Type B pancreatic cell (in vitro differentiated cells): ENCODE results near the gene CFAP74. TPM values are rescaled to one million over a fixed set of nuclear protein-coding genes. Genes with fewer than 3 reads are reported as not detected.

Experiments
- DNase-seq: peaks from one replicate; pipeline ENCODE4 v3.0.0; 2021; ENCODE audit warnings: mixed read lengths; ENCODE audit not compliant: unreplicated experiment; ENCODE audit errors: extremely low spot score
- H3K27ac Mint-ChIP-seq: 2 replicates; pipeline ENCODE4 v1.8.0; 2021; ENCODE audit warnings: mild to moderate bottlenecking, mixed read lengths
- H3K27me3 Mint-ChIP-seq: 2 replicates; pipeline ENCODE4 v1.8.0; 2021; ENCODE audit warnings: mixed read lengths
- H3K36me3 Mint-ChIP-seq: 2 replicates; pipeline ENCODE4 v1.8.0; 2021; ENCODE audit warnings: mixed read lengths
- H3K4me1 Mint-ChIP-seq: one replicate; pipeline ENCODE4 v1.8.0; 2021; ENCODE audit warnings: mixed read lengths; ENCODE audit not compliant: unreplicated experiment
- H3K4me3 Mint-ChIP-seq: 2 replicates; pipeline ENCODE4 v1.8.0; 2021; ENCODE audit warnings: mild to moderate bottlenecking, mixed read lengths
- H3K9me3 Mint-ChIP-seq: 2 replicates; pipeline ENCODE4 v1.8.0; 2021; ENCODE audit warnings: mixed read lengths
- total RNA-seq: library from RNA; stranded (reverse); gene quantifications from 2 replicates; pipeline ENCODE4 v1.2.1, GENCODE V29; 2021; ENCODE audit warnings: low replicate concordance
- TF ChIP-seq, protein P1 (sequence below): fragments of 200-600 bp; sonication (generic); conservative IDR thresholded peaks from 2 replicates; pipeline ENCODE4 v1.5.0; 2021; ENCODE audit warnings: antibody characterized with exemption, mild to moderate bottlenecking

The CFAP74 gene
- total RNA-seq, 1 donor from 2014 or later, result 1.5 TPM

- no peak overlapping the region for H3K27ac Mint-ChIP-seq
Observed at GRCh38 chr1:1943834-1944570, 59.6 kb downstream of the CFAP74 start.

DNA sequence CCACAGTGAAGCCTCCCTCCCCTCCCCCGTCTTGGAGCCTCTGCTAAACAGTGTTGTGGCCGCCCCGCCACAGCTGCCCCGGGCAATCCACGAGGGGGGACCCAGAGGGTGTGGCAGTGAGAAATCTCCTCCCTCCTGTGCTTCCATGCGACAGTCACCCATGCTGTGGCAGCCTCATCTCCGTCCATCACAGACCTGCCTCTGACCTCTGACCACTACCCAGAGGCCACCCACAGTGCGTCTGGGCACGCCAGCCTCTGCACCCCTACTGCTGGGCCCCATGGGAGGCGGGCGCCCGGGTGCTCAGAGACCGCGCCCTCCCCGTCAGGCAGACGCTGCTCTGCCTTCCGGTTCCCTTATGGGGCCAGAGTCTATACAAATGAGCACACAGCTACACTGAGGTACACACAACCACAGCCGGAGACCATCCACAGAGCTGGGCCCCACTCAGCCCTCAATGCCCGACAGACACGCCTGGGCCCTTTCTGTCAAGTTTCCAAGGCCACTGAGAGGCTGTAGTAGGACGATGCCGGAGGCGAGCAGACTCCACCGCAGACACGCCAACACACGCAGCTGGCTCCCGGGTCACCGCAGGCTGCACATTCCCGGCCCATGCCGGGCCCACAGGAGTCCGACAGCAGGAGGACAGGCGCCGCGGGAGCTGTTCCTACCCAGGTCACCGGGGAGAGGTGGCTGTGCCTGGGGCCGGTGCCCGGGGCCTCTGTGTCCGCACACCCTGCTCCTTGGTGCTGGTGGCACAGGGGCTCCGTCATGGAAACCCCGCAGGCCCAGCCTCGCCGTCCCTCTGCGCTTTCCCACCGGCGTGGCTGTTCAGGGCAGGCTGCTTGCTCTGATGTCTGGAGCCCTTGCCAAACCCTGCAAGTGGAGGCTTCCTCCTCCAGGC is 60.6 kb downstream of the CFAP74 start:
- TF ChIP-seq, protein P1, sequence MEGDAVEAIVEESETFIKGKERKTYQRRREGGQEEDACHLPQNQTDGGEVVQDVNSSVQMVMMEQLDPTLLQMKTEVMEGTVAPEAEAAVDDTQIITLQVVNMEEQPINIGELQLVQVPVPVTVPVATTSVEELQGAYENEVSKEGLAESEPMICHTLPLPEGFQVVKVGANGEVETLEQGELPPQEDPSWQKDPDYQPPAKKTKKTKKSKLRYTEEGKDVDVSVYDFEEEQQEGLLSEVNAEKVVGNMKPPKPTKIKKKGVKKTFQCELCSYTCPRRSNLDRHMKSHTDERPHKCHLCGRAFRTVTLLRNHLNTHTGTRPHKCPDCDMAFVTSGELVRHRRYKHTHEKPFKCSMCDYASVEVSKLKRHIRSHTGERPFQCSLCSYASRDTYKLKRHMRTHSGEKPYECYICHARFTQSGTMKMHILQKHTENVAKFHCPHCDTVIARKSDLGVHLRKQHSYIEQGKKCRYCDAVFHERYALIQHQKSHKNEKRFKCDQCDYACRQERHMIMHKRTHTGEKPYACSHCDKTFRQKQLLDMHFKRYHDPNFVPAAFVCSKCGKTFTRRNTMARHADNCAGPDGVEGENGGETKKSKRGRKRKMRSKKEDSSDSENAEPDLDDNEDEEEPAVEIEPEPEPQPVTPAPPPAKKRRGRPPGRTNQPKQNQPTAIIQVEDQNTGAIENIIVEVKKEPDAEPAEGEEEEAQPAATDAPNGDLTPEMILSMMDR, result no peak
- peaks cover 4% of the 10 kb centered on the region for H3K4me1 Mint-ChIP-seq
- peaks cover 3% of the 10 kb centered on the region for H3K27me3 Mint-ChIP-seq
- no peak overlapping the region for H3K4me3 Mint-ChIP-seq
- no peak overlapping the region for H3K27ac Mint-ChIP-seq
- no peak for DNase-seq
- H3K9me3 Mint-ChIP-seq, result no peaks in the 10 kb centered on the region
- H3K36me3 Mint-ChIP-seq, result no peaks in the 10 kb centered on the region

More at GRCh38 chr1:1943834-1944570, 59.6 kb downstream of the CFAP74 start:
- Mint-ChIP-seq H3K9me3 (no peaks in the 10 kb centered on the region), H3K36me3 (no peaks in the 10 kb centered on the region), H3K27me3 (peaks cover 3% of the 10 kb centered on the region), H3K4me1 (peaks cover 4% of the 10 kb centered on the region), H3K4me3 (peak overlapping the region; percentile 54)
- TF ChIP-seq, protein P1, result peak; percentile 96
- DNase-seq, result peak; percentile 79

- no peak overlapping the region for H3K27ac Mint-ChIP-seq
- peaks cover 3% of the 10 kb centered on the region for H3K27me3 Mint-ChIP-seq
- H3K4me3 Mint-ChIP-seq, result no peak overlapping the region
- H3K9me3 Mint-ChIP-seq, result no peaks in the 10 kb centered on the region
- TF ChIP-seq, protein P1, result no peak
- H3K4me1 Mint-ChIP-seq, result peaks cover 4% of the 10 kb centered on the region
- DNase-seq, result peak; percentile 70
- H3K36me3 Mint-ChIP-seq, result no peaks in the 10 kb centered on the region
Observed at GRCh38 chr1:1941868-1942752, 61.5 kb downstream of the CFAP74 start.

DNA sequence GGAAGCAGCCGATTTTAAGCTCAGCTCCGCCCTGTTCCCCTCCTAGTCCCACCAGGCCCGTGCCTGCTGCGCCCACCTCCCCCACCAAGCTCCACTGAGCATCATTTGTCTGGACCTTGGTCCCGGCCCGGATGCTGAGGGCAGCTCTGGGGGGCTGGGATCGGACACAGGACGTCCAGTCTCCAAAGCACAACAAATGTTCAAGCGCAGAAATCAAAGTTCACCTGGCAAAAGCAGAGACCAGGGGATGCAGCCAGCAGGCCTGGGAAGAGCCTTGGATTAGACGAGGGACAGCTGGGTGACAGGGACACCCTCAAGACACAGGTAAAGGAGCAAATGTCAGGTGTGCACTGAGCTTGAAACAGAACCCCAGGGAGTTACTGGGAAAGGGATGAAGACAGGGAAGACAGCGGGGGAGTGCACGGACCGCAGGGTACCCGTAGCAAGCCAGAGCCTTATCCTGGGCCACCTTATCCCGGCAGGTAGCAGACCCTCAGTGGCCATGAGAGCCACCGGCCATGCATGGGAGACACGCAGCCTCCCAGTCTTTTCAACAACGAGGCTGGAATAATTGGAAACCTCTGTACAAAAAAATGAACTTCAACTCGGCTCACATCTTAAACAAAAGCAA is 62.3 kb downstream of the CFAP74 start:
- TF ChIP-seq, protein P1, result no peak

GRCh38 chr1:1940123-1940425 is 63.5 kb downstream of the CFAP74 start:
- no peak for DNase-seq
- TF ChIP-seq, protein P1, result no peak
- Mint-ChIP-seq H3K9me3 (no peaks in the 10 kb centered on the region), H3K36me3 (no peaks in the 10 kb centered on the region), H3K4me1 (peaks cover 4% of the 10 kb centered on the region), H3K4me3 (no peak overlapping the region), H3K27me3 (peaks cover 3% of the 10 kb centered on the region), H3K27ac (no peak overlapping the region)

More for the DNA sequence above, 62.3 kb downstream of the CFAP74 start:
- H3K27ac Mint-ChIP-seq, result no peak overlapping the region
- H3K4me1 Mint-ChIP-seq, result peaks cover 4% of the 10 kb centered on the region
- H3K36me3 Mint-ChIP-seq, result no peaks in the 10 kb centered on the region
- H3K9me3 Mint-ChIP-seq, result no peaks in the 10 kb centered on the region
- no peak overlapping the region for H3K4me3 Mint-ChIP-seq
- DNase-seq, result no peak
- peaks cover 3% of the 10 kb centered on the region for H3K27me3 Mint-ChIP-seq
